ENCODE measurements around the gene MOGAT1.
"Not testable (repeated sequence)": the region's sequence is repeated elsewhere in the genome, so short reads cannot be mapped to it uniquely, and the experiment has no call there.

The MOGAT1 gene

GRCh38 chr2:222711315-222711940 lies 40.0 kb downstream of the MOGAT1 start:
- no peak for DNase-seq

GRCh38 chr2:222713002-222713401 lies 41.5 kb downstream of the MOGAT1 start:
- DNase-seq: no peak

GRCh38 chr2:222714361-222715241 lies 43.1 kb downstream of the MOGAT1 start:
- no peak for DNase-seq

GRCh38 chr2:222715742-222716141 lies 44.3 kb downstream of the MOGAT1 start:
- DNase-seq: no peak

- not testable (repeated sequence) for DNase-seq
Observed at GRCh38 chr2:222719787-222720186, 48.3 kb downstream of the MOGAT1 start.

GRCh38 chr2:222721597-222721996 lies 50.1 kb downstream of the MOGAT1 start:
- DNase-seq: not testable (repeated sequence)

GRCh38 chr2:222722327-222722946 lies 51.0 kb downstream of the MOGAT1 start:
- DNase-seq: no peak

GRCh38 chr2:222724208-222724607 lies 52.8 kb downstream of the MOGAT1 start:
- DNase-seq: no peak

- no peak for DNase-seq
Observed at GRCh38 chr2:222728621-222729020, 57.2 kb downstream of the MOGAT1 start.

GRCh38 chr2:222730366-222730999 lies 59.0 kb downstream of the MOGAT1 start:
- DNase-seq: no peak

- DNase-seq: no peak
Observed at GRCh38 chr2:222731201-222731621, 59.8 kb downstream of the MOGAT1 start.

GRCh38 chr2:222732489-222733178 lies 61.2 kb downstream of the MOGAT1 start:
- no peak for DNase-seq

- DNase-seq: no peak
Observed at GRCh38 chr2:222733470-222733845, 62.0 kb downstream of the MOGAT1 start.

- no peak for DNase-seq
Observed at GRCh38 chr2:222733846-222734702, 62.6 kb downstream of the MOGAT1 start.

GRCh38 chr2:222734703-222735014 lies 63.2 kb downstream of the MOGAT1 start:
- DNase-seq: no peak

GRCh38 chr2:222736301-222736700 lies 64.8 kb downstream of the MOGAT1 start:
- DNase-seq: no peak

- no peak for DNase-seq
Observed at GRCh38 chr2:222736924-222737323, 65.5 kb downstream of the MOGAT1 start.

GRCh38 chr2:222738312-222738711 lies 66.9 kb downstream of the MOGAT1 start:
- DNase-seq: no peak

- DNase-seq: peak; percentile 9
Observed at GRCh38 chr2:222738809-222739208, 67.4 kb downstream of the MOGAT1 start.

GRCh38 chr2:222739939-222740338 lies 68.5 kb downstream of the MOGAT1 start:
- no peak for DNase-seq

GRCh38 chr2:222743251-222743812 lies 71.9 kb downstream of the MOGAT1 start:
- DNase-seq: no peak
